ENCODE results near the gene CBLC.
A peak's percentile ranks its signal among the peaks of the same experiment; 100 is the strongest.

CBLC gene

GRCh38 chr19:44747739-44748425 is 29.8 kb upstream of the CBLC start:
- H3K27me3 ChIP-seq (ENCODE audit: control insufficient read depth, insufficient read depth, low read length), result peaks cover 59% of the 10 kb centered on the region
- no peaks in the 10 kb centered on the region for H3K9me3 ChIP-seq (ENCODE audit: control insufficient read depth, insufficient read depth, low read length)
- H3K36me3 ChIP-seq (ENCODE audit: control insufficient read depth, insufficient read depth, low read length), result no peaks in the 10 kb centered on the region
- peaks cover 1% of the 10 kb centered on the region; the same call in 1 of the 2 replicates for H3K4me1 ChIP-seq (ENCODE audit: control insufficient read depth, insufficient read depth, low read length)
- peak overlapping the region; percentile 64 for H3K4me3 ChIP-seq (ENCODE audit: low read depth, low read length)
- no peak overlapping the region for H3K9ac ChIP-seq (ENCODE audit: low read depth, low read length)
- no peak overlapping the region for H3K27ac ChIP-seq (ENCODE audit: low read depth, low read length)

GRCh38 chr19:44748426-44749254 is 29.1 kb upstream of the CBLC start, which contains the start of gene BCL3:
BCL3 (plus strand) TSS chr19:44748708; CDS start chr19:44748791, 83 bp downstream.
- Histone ChIP-seq H3K27ac (ENCODE audit: low read depth, low read length) (no peak within 1 kb of the TSS), H3K4me1 (ENCODE audit: control insufficient read depth, insufficient read depth, low read length) (peaks cover 5% of the 10 kb centered on the region; the same call in 1 of the 2 replicates), H3K9ac (ENCODE audit: low read depth, low read length) (no peak within 1 kb of the TSS)

GRCh38 chr19:44749292-44749691 is 28.4 kb upstream of the CBLC start:
- H3K4me1 ChIP-seq (ENCODE audit: control insufficient read depth, insufficient read depth, low read length), result peaks cover 10% of the 10 kb centered on the region
- H3K27ac ChIP-seq (ENCODE audit: low read depth, low read length), result no peak overlapping the region
- no peaks in the 10 kb centered on the region for H3K9me3 ChIP-seq (ENCODE audit: control insufficient read depth, insufficient read depth, low read length)
- H3K36me3 ChIP-seq (ENCODE audit: control insufficient read depth, insufficient read depth, low read length), result no peaks in the 10 kb centered on the region
- no peak overlapping the region for H3K4me3 ChIP-seq (ENCODE audit: low read depth, low read length)
- peaks cover 69% of the 10 kb centered on the region for H3K27me3 ChIP-seq (ENCODE audit: control insufficient read depth, insufficient read depth, low read length)
- no peak overlapping the region for H3K9ac ChIP-seq (ENCODE audit: low read depth, low read length)

More at GRCh38 chr19:44748426-44749254, 29.1 kb upstream of the CBLC start, which contains the start of gene BCL3:
- Histone ChIP-seq H3K27me3 (ENCODE audit: control insufficient read depth, insufficient read depth, low read length) (peaks cover 63% of the 10 kb centered on the region), H3K36me3 (ENCODE audit: control insufficient read depth, insufficient read depth, low read length) (no peaks in the 10 kb centered on the region), H3K4me3 (ENCODE audit: low read depth, low read length) (peak within 1 kb of the TSS; percentile 64), H3K9me3 (ENCODE audit: control insufficient read depth, insufficient read depth, low read length) (no peaks in the 10 kb centered on the region)

- H3K9ac ChIP-seq (ENCODE audit: low read depth, low read length), result no peak overlapping the region
- no peak overlapping the region for H3K27ac ChIP-seq (ENCODE audit: low read depth, low read length)
- peaks cover 16% of the 10 kb centered on the region for H3K4me1 ChIP-seq (ENCODE audit: control insufficient read depth, insufficient read depth, low read length)
- no peaks in the 10 kb centered on the region for H3K9me3 ChIP-seq (ENCODE audit: control insufficient read depth, insufficient read depth, low read length)
- peaks cover 76% of the 10 kb centered on the region for H3K27me3 ChIP-seq (ENCODE audit: control insufficient read depth, insufficient read depth, low read length)
- no peak overlapping the region for H3K4me3 ChIP-seq (ENCODE audit: low read depth, low read length)
- no peaks in the 10 kb centered on the region for H3K36me3 ChIP-seq (ENCODE audit: control insufficient read depth, insufficient read depth, low read length)
Measured at GRCh38 chr19:44749994-44750393, 27.7 kb upstream of the CBLC start.

GRCh38 chr19:44752123-44752815 is 25.4 kb upstream of the CBLC start:
- no peak overlapping the region for H3K4me3 ChIP-seq (ENCODE audit: low read depth, low read length)
- peaks cover 78% of the 10 kb centered on the region for H3K27me3 ChIP-seq (ENCODE audit: control insufficient read depth, insufficient read depth, low read length)
- H3K27ac ChIP-seq (ENCODE audit: low read depth, low read length), result no peak overlapping the region
- peaks cover 25% of the 10 kb centered on the region for H3K4me1 ChIP-seq (ENCODE audit: control insufficient read depth, insufficient read depth, low read length)
- no peaks in the 10 kb centered on the region for H3K36me3 ChIP-seq (ENCODE audit: control insufficient read depth, insufficient read depth, low read length)
- no peak overlapping the region for H3K9ac ChIP-seq (ENCODE audit: low read depth, low read length)
- no peaks in the 10 kb centered on the region for H3K9me3 ChIP-seq (ENCODE audit: control insufficient read depth, insufficient read depth, low read length)

- no peaks in the 10 kb centered on the region for H3K9me3 ChIP-seq (ENCODE audit: control insufficient read depth, insufficient read depth, low read length)
- peaks cover 79% of the 10 kb centered on the region for H3K27me3 ChIP-seq (ENCODE audit: control insufficient read depth, insufficient read depth, low read length)
- no peaks in the 10 kb centered on the region for H3K36me3 ChIP-seq (ENCODE audit: control insufficient read depth, insufficient read depth, low read length)
- H3K9ac ChIP-seq (ENCODE audit: low read depth, low read length), result no peak overlapping the region
- peak overlapping the region; percentile 37 for H3K4me3 ChIP-seq (ENCODE audit: low read depth, low read length)
- peaks cover 25% of the 10 kb centered on the region for H3K4me1 ChIP-seq (ENCODE audit: control insufficient read depth, insufficient read depth, low read length)
- H3K27ac ChIP-seq (ENCODE audit: low read depth, low read length), result no peak overlapping the region
Measured at GRCh38 chr19:44752816-44753625, 24.7 kb upstream of the CBLC start.

GRCh38 chr19:44753626-44753931 is 24.1 kb upstream of the CBLC start:
- Histone ChIP-seq H3K27me3 (ENCODE audit: control insufficient read depth, insufficient read depth, low read length) (peaks cover 83% of the 10 kb centered on the region), H3K4me3 (ENCODE audit: low read depth, low read length) (peak overlapping the region; percentile 71), H3K9ac (ENCODE audit: low read depth, low read length) (no peak overlapping the region), H3K36me3 (ENCODE audit: control insufficient read depth, insufficient read depth, low read length) (no peaks in the 10 kb centered on the region), H3K9me3 (ENCODE audit: control insufficient read depth, insufficient read depth, low read length) (no peaks in the 10 kb centered on the region), H3K4me1 (ENCODE audit: control insufficient read depth, insufficient read depth, low read length) (peaks cover 29% of the 10 kb centered on the region), H3K27ac (ENCODE audit: low read depth, low read length) (no peak overlapping the region)

- Histone ChIP-seq H3K4me3 (ENCODE audit: low read depth, low read length) (peak overlapping the region; percentile 71), H3K9me3 (ENCODE audit: control insufficient read depth, insufficient read depth, low read length) (no peaks in the 10 kb centered on the region), H3K27ac (ENCODE audit: low read depth, low read length) (no peak overlapping the region), H3K4me1 (ENCODE audit: control insufficient read depth, insufficient read depth, low read length) (peaks cover 29% of the 10 kb centered on the region), H3K36me3 (ENCODE audit: control insufficient read depth, insufficient read depth, low read length) (no peaks in the 10 kb centered on the region), H3K27me3 (ENCODE audit: control insufficient read depth, insufficient read depth, low read length) (peaks cover 79% of the 10 kb centered on the region), H3K9ac (ENCODE audit: low read depth, low read length) (no peak overlapping the region)
Measured at GRCh38 chr19:44753932-44754749, 23.5 kb upstream of the CBLC start.

GRCh38 chr19:44754750-44755080 is 23.0 kb upstream of the CBLC start:
- no peaks in the 10 kb centered on the region for H3K36me3 ChIP-seq (ENCODE audit: control insufficient read depth, insufficient read depth, low read length)
- H3K4me3 ChIP-seq (ENCODE audit: low read depth, low read length), result peak overlapping the region; percentile 71
- H3K9me3 ChIP-seq (ENCODE audit: control insufficient read depth, insufficient read depth, low read length), result no peaks in the 10 kb centered on the region
- no peak overlapping the region for H3K9ac ChIP-seq (ENCODE audit: low read depth, low read length)
- peaks cover 29% of the 10 kb centered on the region for H3K4me1 ChIP-seq (ENCODE audit: control insufficient read depth, insufficient read depth, low read length)
- no peak overlapping the region for H3K27ac ChIP-seq (ENCODE audit: low read depth, low read length)
- peaks cover 74% of the 10 kb centered on the region for H3K27me3 ChIP-seq (ENCODE audit: control insufficient read depth, insufficient read depth, low read length)

GRCh38 chr19:44755219-44755618 is 22.5 kb upstream of the CBLC start:
- H3K4me3 ChIP-seq (ENCODE audit: low read depth, low read length), result no peak overlapping the region

More at GRCh38 chr19:44755219-44755618, 22.5 kb upstream of the CBLC start:
- H3K27me3 ChIP-seq (ENCODE audit: control insufficient read depth, insufficient read depth, low read length), result peaks cover 69% of the 10 kb centered on the region
- no peak overlapping the region for H3K27ac ChIP-seq (ENCODE audit: low read depth, low read length)
- H3K9ac ChIP-seq (ENCODE audit: low read depth, low read length), result no peak overlapping the region
- no peaks in the 10 kb centered on the region for H3K36me3 ChIP-seq (ENCODE audit: control insufficient read depth, insufficient read depth, low read length)
- peaks cover 29% of the 10 kb centered on the region for H3K4me1 ChIP-seq (ENCODE audit: control insufficient read depth, insufficient read depth, low read length)
- no peaks in the 10 kb centered on the region for H3K9me3 ChIP-seq (ENCODE audit: control insufficient read depth, insufficient read depth, low read length)
